ENCODE measurements around the gene TSN. TPM values are rescaled to one million over a fixed set of nuclear protein-coding genes. Genes with fewer than 3 reads are reported as not detected.

Gene TSN
- total and polyA plus RNA-seq, 10 donors, result 18.2 to 48.3 (median 40.1) TPM

DNA sequence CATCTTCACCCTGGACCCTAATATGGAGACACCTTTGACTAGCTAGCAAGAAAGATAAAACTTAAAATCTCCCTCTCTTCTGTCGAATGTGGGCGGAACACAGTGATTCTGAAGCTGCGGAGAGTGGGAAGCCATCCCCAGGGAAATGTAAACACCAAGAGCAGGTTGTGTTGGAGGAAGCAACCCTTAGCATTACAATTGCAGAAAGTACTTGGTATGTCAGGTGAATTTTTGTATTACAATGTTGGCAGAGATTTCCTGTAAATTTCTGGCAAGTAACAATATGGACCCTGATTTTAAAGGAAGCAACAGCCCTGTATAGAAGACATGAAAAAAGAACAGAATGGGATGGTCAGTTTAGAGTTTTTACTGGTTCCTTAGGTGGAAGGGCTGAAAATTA lies 35.8 kb downstream of the TSN start:
- intact Hi-C loops (cut with DNase I; ENCODE audit: low total_unique reads), result no loop called here
- peaks cover 0 to 43% (median 0%) of the 10 kb centered on the region in 7 donors for H3K27me3 ChIP-seq (replicated peaks in 1 of 7)
- no peak for DNase-seq
- no peaks in the 10 kb centered on the region for H3K4me1 ChIP-seq
- H3K27ac ChIP-seq, result no peak overlapping the region
- H3K36me3 ChIP-seq, result no peaks in the 10 kb centered on the region
- H3K9me3 ChIP-seq, result peaks cover 0 to 17% (median 0%) of the 10 kb centered on the region in 8 donors
- 73 to 88% (median 78%) methylated on average over 3 of the region's 3 CpGs for WGBS, 5 donors
- H3K4me3 ChIP-seq, result no peak overlapping the region
- TF ChIP-seq POLR2A (IDR thresholded peaks at IDR 0.05), result no peak

DNA sequence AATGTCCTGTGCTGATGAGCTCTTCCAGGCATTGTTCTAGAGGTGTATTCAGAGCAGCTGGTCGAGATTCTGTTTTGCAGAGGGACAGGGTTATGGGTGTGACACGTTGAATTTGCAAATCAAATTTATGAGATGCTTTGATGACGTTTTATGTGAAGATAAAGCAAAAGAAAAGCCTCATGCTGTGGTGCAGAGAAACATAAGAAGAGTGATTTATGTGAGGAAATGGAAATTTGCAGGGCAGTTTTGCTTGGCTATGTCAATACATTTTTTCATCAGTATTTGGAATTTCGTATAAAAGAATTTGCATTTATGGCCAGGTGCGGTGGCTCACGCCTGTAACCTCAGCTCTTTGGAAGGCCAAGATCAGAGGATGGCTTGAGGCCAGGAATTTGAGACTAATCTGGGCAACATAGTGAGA lies 36.4 kb downstream of the TSN start:
- TF ChIP-seq, protein P1, sequence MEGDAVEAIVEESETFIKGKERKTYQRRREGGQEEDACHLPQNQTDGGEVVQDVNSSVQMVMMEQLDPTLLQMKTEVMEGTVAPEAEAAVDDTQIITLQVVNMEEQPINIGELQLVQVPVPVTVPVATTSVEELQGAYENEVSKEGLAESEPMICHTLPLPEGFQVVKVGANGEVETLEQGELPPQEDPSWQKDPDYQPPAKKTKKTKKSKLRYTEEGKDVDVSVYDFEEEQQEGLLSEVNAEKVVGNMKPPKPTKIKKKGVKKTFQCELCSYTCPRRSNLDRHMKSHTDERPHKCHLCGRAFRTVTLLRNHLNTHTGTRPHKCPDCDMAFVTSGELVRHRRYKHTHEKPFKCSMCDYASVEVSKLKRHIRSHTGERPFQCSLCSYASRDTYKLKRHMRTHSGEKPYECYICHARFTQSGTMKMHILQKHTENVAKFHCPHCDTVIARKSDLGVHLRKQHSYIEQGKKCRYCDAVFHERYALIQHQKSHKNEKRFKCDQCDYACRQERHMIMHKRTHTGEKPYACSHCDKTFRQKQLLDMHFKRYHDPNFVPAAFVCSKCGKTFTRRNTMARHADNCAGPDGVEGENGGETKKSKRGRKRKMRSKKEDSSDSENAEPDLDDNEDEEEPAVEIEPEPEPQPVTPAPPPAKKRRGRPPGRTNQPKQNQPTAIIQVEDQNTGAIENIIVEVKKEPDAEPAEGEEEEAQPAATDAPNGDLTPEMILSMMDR (IDR thresholded peaks at IDR 0.05 in 8 of 11, conservative IDR thresholded peaks at IDR 0.05 in 3 of 11), result no peak
- TF ChIP-seq POLR2A (IDR thresholded peaks at IDR 0.05) (no peak), POLR2AphosphoS5 (IDR thresholded peaks at IDR 0.05) (no peak)
- Histone ChIP-seq H3K9me3 (peaks cover 0 to 17% (median 0%) of the 10 kb centered on the region in 8 donors), H3K27ac (no peak overlapping the region), H3K36me3 (no peaks in the 10 kb centered on the region), H3K27me3 (replicated peaks in 1 of 7) (peaks cover 0 to 42% (median 0%) of the 10 kb centered on the region in 7 donors), H3K4me3 (no peak overlapping the region), H3K4me1 (no peaks in the 10 kb centered on the region)
- DNase-seq, result no peak
- intact Hi-C loops (cut with DNase I; ENCODE audit: low total_unique reads), result no loop called here
- 54 to 67% (median 62%) methylated on average over 6 of the region's 6 CpGs for WGBS, 5 donors

DNA sequence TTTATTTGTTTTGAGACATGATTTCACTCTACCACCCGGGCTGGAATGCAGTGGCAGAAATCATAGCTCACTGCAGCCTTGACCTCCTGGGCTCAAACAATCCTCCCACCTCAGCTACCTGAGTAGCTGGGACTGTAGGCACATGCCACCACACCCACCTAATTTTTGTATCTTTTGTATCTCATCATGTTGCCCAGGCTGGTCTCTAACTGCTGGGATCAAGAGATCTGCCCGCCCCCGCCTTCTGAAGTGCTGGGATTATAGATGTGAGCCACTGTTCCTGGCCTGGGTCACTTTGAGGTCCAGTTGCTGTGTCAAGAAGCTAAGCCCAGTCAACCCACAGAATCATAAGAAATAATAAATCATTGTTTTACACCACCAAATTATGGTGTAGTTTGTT lies 38.4 kb downstream of the TSN start:
- TF ChIP-seq, protein P1 (IDR thresholded peaks at IDR 0.05 in 8 of 11, conservative IDR thresholded peaks at IDR 0.05 in 3 of 11), result no peak
- TF ChIP-seq POLR2AphosphoS5 (IDR thresholded peaks at IDR 0.05) (no peak), POLR2A (IDR thresholded peaks at IDR 0.05) (no peak)
- WGBS, 5 donors, result 82 to 95% (median 91%) methylated on average over 3 of the region's 3 CpGs
- Histone ChIP-seq H3K27ac (no peak overlapping the region), H3K9me3 (peaks cover 0 to 8% (median 0%) of the 10 kb centered on the region in 8 donors), H3K4me1 (no peaks in the 10 kb centered on the region), H3K36me3 (no peaks in the 10 kb centered on the region), H3K27me3 (replicated peaks in 1 of 7) (peaks cover 0 to 36% (median 0%) of the 10 kb centered on the region in 7 donors), H3K4me3 (no peak overlapping the region)
- DNase-seq, result no peak
- intact Hi-C loops (cut with DNase I; ENCODE audit: low total_unique reads), result no loop called here

DNA sequence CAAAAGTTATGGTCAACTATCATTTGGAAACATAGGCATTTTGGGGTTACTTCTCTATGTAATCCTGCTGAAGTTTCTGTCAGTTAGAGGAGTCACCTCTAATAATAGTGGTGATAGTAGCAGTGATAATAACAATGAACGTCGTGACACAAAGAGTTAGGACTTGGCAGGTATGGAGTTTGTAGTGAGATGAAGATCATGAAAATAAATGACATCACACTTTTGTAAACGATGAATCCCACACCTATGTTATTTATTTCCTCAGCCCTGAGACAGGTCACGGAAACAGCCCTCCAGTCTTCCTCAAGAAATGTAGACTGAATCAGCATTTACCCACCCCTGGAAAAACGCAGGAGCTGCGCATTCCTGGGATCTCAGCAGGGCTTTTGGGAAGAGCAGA lies 38.8 kb downstream of the TSN start:
- 85 to 93% (median 89%) methylated on average over 6 of the region's 6 CpGs for WGBS, 5 donors
- Histone ChIP-seq H3K4me3 (no peak overlapping the region), H3K27me3 (replicated peaks in 1 of 7) (peaks cover 0 to 34% (median 0%) of the 10 kb centered on the region in 7 donors), H3K27ac (no peak overlapping the region), H3K4me1 (no peaks in the 10 kb centered on the region), H3K9me3 (peaks cover 0 to 4% (median 0%) of the 10 kb centered on the region in 8 donors), H3K36me3 (no peaks in the 10 kb centered on the region)
- TF ChIP-seq, protein P1 (IDR thresholded peaks at IDR 0.05 in 8 of 11, conservative IDR thresholded peaks at IDR 0.05 in 3 of 11), result no peak
- TF ChIP-seq POLR2AphosphoS5 (IDR thresholded peaks at IDR 0.05), result no peak
- no peak for TF ChIP-seq POLR2A (IDR thresholded peaks at IDR 0.05)
- intact Hi-C loops (cut with DNase I; ENCODE audit: low total_unique reads), result no loop called here
- DNase-seq, result no peak

DNA sequence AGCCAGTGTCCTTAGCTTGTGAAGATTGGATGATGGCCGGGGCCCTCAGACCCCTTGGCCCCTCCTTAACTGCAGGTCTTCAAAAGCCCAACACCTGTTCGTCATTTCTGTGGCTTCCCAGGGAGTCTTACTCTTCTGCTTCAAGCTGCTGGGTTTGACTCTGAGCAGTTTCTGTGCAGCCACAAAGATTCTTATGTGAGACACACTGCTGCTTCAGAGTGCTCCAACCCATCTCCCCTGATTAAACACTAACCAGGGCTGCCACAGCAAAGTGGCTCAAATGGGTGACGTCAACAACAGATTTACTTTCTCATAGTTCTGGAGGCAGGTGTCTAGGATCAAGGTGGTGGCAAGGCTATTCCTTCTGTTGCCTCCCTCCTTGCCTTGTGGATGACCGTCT lies 40.8 kb downstream of the TSN start:
- TF ChIP-seq POLR2A (IDR thresholded peaks at IDR 0.05) (no peak), POLR2AphosphoS5 (IDR thresholded peaks at IDR 0.05) (no peak)
- TF ChIP-seq, protein P1 (IDR thresholded peaks at IDR 0.05 in 8 of 11, conservative IDR thresholded peaks at IDR 0.05 in 3 of 11), result no peak
- no peaks in the 10 kb centered on the region for H3K36me3 ChIP-seq
- H3K27ac ChIP-seq, result no peak overlapping the region
- no peak for DNase-seq
- no peak overlapping the region for H3K4me3 ChIP-seq
- no peaks in the 10 kb centered on the region for H3K4me1 ChIP-seq
- H3K9me3 ChIP-seq, result peaks cover 0 to 11% (median 8%) of the 10 kb centered on the region in 8 donors
- WGBS, 5 donors, result 77 to 94% (median 87%) methylated on average over 4 of the region's 4 CpGs
- H3K27me3 ChIP-seq (replicated peaks in 1 of 7), result peaks cover 0 to 15% (median 0%) of the 10 kb centered on the region in 7 donors
- intact Hi-C loops (cut with DNase I; ENCODE audit: low total_unique reads), result no loop called here

Measured in spleen (tissue), 11 donors.